Activated CD4-positive, alpha-beta T cell treated with anti-CD3 and anti-CD28 coated beads, Interleukin-2, amount 10 ng/mL, durations not matched to agents 24 days and 14 days (primary cell): Measurements from ENCODE around the gene FOXO4. TPM values are rescaled to one million over a fixed set of nuclear protein-coding genes. Genes with fewer than 3 reads are reported as not detected.
"Not testable (repeated sequence)": the region's sequence is repeated elsewhere in the genome, so short reads cannot be mapped to it uniquely, and the experiment has no call there.

Experiments used
- DNase-seq: peaks from one replicate; pipeline ENCODE4 v3.0.0; 2022
- H3K27ac Mint-ChIP-seq: one replicate; pipeline ENCODE4 v1.8.0; 2022; ENCODE audit warnings: mild to moderate bottlenecking, mixed read lengths
- H3K27me3 Mint-ChIP-seq: one replicate; pipeline ENCODE4 v1.8.0; 2022; ENCODE audit warnings: mixed read lengths
- H3K36me3 Mint-ChIP-seq: one replicate; pipeline ENCODE4 v1.8.0; 2022; ENCODE audit warnings: low read depth, mild to moderate bottlenecking, mixed read lengths
- H3K4me1 Mint-ChIP-seq: one replicate; pipeline ENCODE4 v1.8.0; 2021; ENCODE audit warnings: mixed read lengths
- H3K4me3 Mint-ChIP-seq: one replicate; pipeline ENCODE4 v1.8.0; 2022; ENCODE audit warnings: mild to moderate bottlenecking, moderate library complexity, mixed read lengths
- H3K9me3 Mint-ChIP-seq: one replicate; pipeline ENCODE4 v1.8.0; 2021; ENCODE audit warnings: mixed read lengths
- intact Hi-C: fragments of 100-400 bp; cut with micrococcal nuclease; formaldehyde crosslinking; loops from one replicate; pipeline ENCODE4 v1.15.1; 2023
- total RNA-seq: library from RNA; stranded (reverse); gene quantifications from 2 replicates; pipeline ENCODE4 v1.2.3, GENCODE V29; 2022

Gene FOXO4
- total RNA-seq, result 9.4 and 9.8 TPM in 2 replicates

- Mint-ChIP-seq H3K36me3 (no peaks in the 10 kb centered on the region), H3K27ac (peak within 1 kb of the TSS; percentile 96), H3K27me3 (no peaks in the 10 kb centered on the region), H3K9me3 (no peaks in the 10 kb centered on the region), H3K4me1 (peaks cover 27% of the 10 kb centered on the region), H3K4me3 (peak within 1 kb of the TSS; percentile 89)
- intact Hi-C loops, result loop anchor here (1.0 kb wide), 2 partner anchors 27 to 271 kb away; partner anchors contain the start of genes SNX12 and TAF1
- peak; percentile 96 for DNase-seq
Observed at GRCh38 chrX:71095555-71095980, at the start of gene FOXO4. Gene FOXO4, plus strand, starts transcription at chrX:71095851. Its CDS starts 678 bp downstream, at chrX:71096529.

GRCh38 chrX:71047891-71048290 is 47.8 kb upstream of the FOXO4 start:
- H3K27me3 Mint-ChIP-seq, H3K9me3 Mint-ChIP-seq, DNase-seq, H3K27ac Mint-ChIP-seq, H3K4me3 Mint-ChIP-seq, intact Hi-C loops, H3K36me3 Mint-ChIP-seq, H3K4me1 Mint-ChIP-seq: not testable (repeated sequence)

GRCh38 chrX:71052721-71053120 is 42.9 kb upstream of the FOXO4 start:
- intact Hi-C loops, result no loop called here
- Mint-ChIP-seq H3K36me3 (peaks cover 10% of the 10 kb centered on the region), H3K4me1 (peaks cover 6% of the 10 kb centered on the region), H3K27ac (peak overlapping the region; percentile 34), H3K9me3 (no peaks in the 10 kb centered on the region), H3K4me3 (peak overlapping the region; percentile 64), H3K27me3 (no peaks in the 10 kb centered on the region)
- DNase-seq, result no peak

GRCh38 chrX:71053217-71053621 is 42.4 kb upstream of the FOXO4 start:
- Mint-ChIP-seq H3K9me3 (no peaks in the 10 kb centered on the region), H3K4me1 (peaks cover 11% of the 10 kb centered on the region), H3K27me3 (no peaks in the 10 kb centered on the region), H3K27ac (peak overlapping the region; percentile 34), H3K4me3 (peak overlapping the region; percentile 64), H3K36me3 (peaks cover 15% of the 10 kb centered on the region)
- intact Hi-C loops, result no loop called here
- DNase-seq, result peak; percentile 69

GRCh38 chrX:71056867-71057266 is 38.8 kb upstream of the FOXO4 start:
- H3K4me1 Mint-ChIP-seq, result peaks cover 33% of the 10 kb centered on the region
- H3K4me3 Mint-ChIP-seq, result no peak overlapping the region
- H3K27ac Mint-ChIP-seq, result no peak overlapping the region
- no peaks in the 10 kb centered on the region for H3K27me3 Mint-ChIP-seq
- intact Hi-C loops, result no loop called here
- DNase-seq, result no peak
- H3K9me3 Mint-ChIP-seq, result no peaks in the 10 kb centered on the region
- H3K36me3 Mint-ChIP-seq, result peaks cover 38% of the 10 kb centered on the region

GRCh38 chrX:71057848-71058530 is 37.7 kb upstream of the FOXO4 start:
- H3K36me3 Mint-ChIP-seq, result peaks cover 44% of the 10 kb centered on the region
- H3K9me3 Mint-ChIP-seq, result no peaks in the 10 kb centered on the region
- peaks cover 36% of the 10 kb centered on the region for H3K4me1 Mint-ChIP-seq
- intact Hi-C loops, result no loop called here
- H3K27me3 Mint-ChIP-seq, result no peaks in the 10 kb centered on the region
- no peak overlapping the region for H3K27ac Mint-ChIP-seq
- no peak overlapping the region for H3K4me3 Mint-ChIP-seq
- no peak for DNase-seq

- Mint-ChIP-seq H3K4me1 (peaks cover 43% of the 10 kb centered on the region), H3K27ac (no peak overlapping the region), H3K27me3 (no peaks in the 10 kb centered on the region), H3K36me3 (peaks cover 46% of the 10 kb centered on the region), H3K4me3 (no peak overlapping the region), H3K9me3 (no peaks in the 10 kb centered on the region)
- DNase-seq, result no peak
- intact Hi-C loops, result no loop called here
Observed at GRCh38 chrX:71060127-71060526, 35.5 kb upstream of the FOXO4 start.

- Mint-ChIP-seq H3K9me3 (no peaks in the 10 kb centered on the region), H3K27me3 (no peaks in the 10 kb centered on the region), H3K4me3 (peak overlapping the region; percentile 99), H3K4me1 (peaks cover 22% of the 10 kb centered on the region), H3K27ac (peak overlapping the region; percentile 96), H3K36me3 (peaks cover 14% of the 10 kb centered on the region)
- DNase-seq, result no peak
- intact Hi-C loops, result no loop called here
Observed at GRCh38 chrX:71067089-71067488, 28.6 kb upstream of the FOXO4 start.

- peaks cover 4% of the 10 kb centered on the region for H3K27me3 Mint-ChIP-seq
- H3K4me3 Mint-ChIP-seq, result peak overlapping the region; percentile 99
- peaks cover 21% of the 10 kb centered on the region for H3K4me1 Mint-ChIP-seq
- no peak for DNase-seq
- intact Hi-C loops, result loop anchor here (1.0 to 2.0 kb wide), 5 partner anchors 28 to 299 kb away; partner anchors contain the start of genes FOXO4, MED12, NONO and TAF1
- no peaks in the 10 kb centered on the region for H3K9me3 Mint-ChIP-seq
- H3K27ac Mint-ChIP-seq, result peak overlapping the region; percentile 96
- H3K36me3 Mint-ChIP-seq, result peaks cover 12% of the 10 kb centered on the region
Observed at GRCh38 chrX:71067712-71068043, 28.0 kb upstream of the FOXO4 start.

- intact Hi-C loops, result loop anchor here (1.0 to 2.0 kb wide), 5 partner anchors 27 to 299 kb away; partner anchors contain the start of genes FOXO4, MED12, NONO and TAF1
- peaks cover 9% of the 10 kb centered on the region for H3K27me3 Mint-ChIP-seq
- peak; percentile 95 for DNase-seq
- peak within 1 kb of the TSS; percentile 96 for H3K27ac Mint-ChIP-seq
- H3K9me3 Mint-ChIP-seq, result no peaks in the 10 kb centered on the region
- peaks cover 19% of the 10 kb centered on the region for H3K4me1 Mint-ChIP-seq
- peaks cover 9% of the 10 kb centered on the region for H3K36me3 Mint-ChIP-seq
- H3K4me3 Mint-ChIP-seq, result peak within 1 kb of the TSS; percentile 99
Observed at GRCh38 chrX:71068044-71068918, 27.4 kb upstream of the FOXO4 start, which contains the start of gene SNX12. Gene SNX12, minus strand, starts transcription at chrX:71068334. Its CDS starts 28 bp downstream, at chrX:71068306.

- peaks cover 24% of the 10 kb centered on the region for H3K27me3 Mint-ChIP-seq
- H3K4me1 Mint-ChIP-seq, result peaks cover 12% of the 10 kb centered on the region
- intact Hi-C loops, result no loop called here
- peaks cover 4% of the 10 kb centered on the region for H3K36me3 Mint-ChIP-seq
- H3K9me3 Mint-ChIP-seq, result no peaks in the 10 kb centered on the region
- no peak overlapping the region for H3K4me3 Mint-ChIP-seq
- H3K27ac Mint-ChIP-seq, result no peak overlapping the region
- DNase-seq, result no peak
Observed at GRCh38 chrX:71070531-71070930, 25.1 kb upstream of the FOXO4 start.

GRCh38 chrX:71081330-71082123 is 14.1 kb upstream of the FOXO4 start:
- H3K9me3 Mint-ChIP-seq, result no peaks in the 10 kb centered on the region
- no peak overlapping the region for H3K27ac Mint-ChIP-seq
- H3K36me3 Mint-ChIP-seq, result no peaks in the 10 kb centered on the region
- H3K4me1 Mint-ChIP-seq, result peaks cover 2% of the 10 kb centered on the region
- intact Hi-C loops, result no loop called here
- no peak for DNase-seq
- no peak overlapping the region for H3K4me3 Mint-ChIP-seq
- H3K27me3 Mint-ChIP-seq, result no peaks in the 10 kb centered on the region

GRCh38 chrX:71082124-71082647 is 13.5 kb upstream of the FOXO4 start:
- Mint-ChIP-seq H3K4me3 (no peak overlapping the region), H3K27ac (no peak overlapping the region), H3K27me3 (no peaks in the 10 kb centered on the region), H3K9me3 (no peaks in the 10 kb centered on the region), H3K36me3 (no peaks in the 10 kb centered on the region), H3K4me1 (peaks cover 2% of the 10 kb centered on the region)
- no peak for DNase-seq
- intact Hi-C loops, result no loop called here
